HG03558 (cell line): ENCODE measurements around the gene AKIP1.

Experiments
- ATAC-seq: cut with Tn5 transposase; IDR thresholded peaks from one replicate; pipeline ENCODE4 v1.9.1; 2021; ENCODE audit warnings: moderate number of reproducible peaks; ENCODE audit not compliant: unreplicated experiment; ENCODE audit errors: extremely low read depth

AKIP1 gene

GRCh38 chr11:8947230-8947943 lies 36.4 kb downstream of the AKIP1 start:
- no peak for ATAC-seq

GRCh38 chr11:8948886-8949285 lies 37.9 kb downstream of the AKIP1 start:
- ATAC-seq: no peak

GRCh38 chr11:8956860-8957259 lies 45.9 kb downstream of the AKIP1 start:
- no peak for ATAC-seq

GRCh38 chr11:8959546-8960166 lies 48.7 kb downstream of the AKIP1 start:
- no peak for ATAC-seq

GRCh38 chr11:8961401-8961800 lies 50.4 kb downstream of the AKIP1 start:
- ATAC-seq: no peak

GRCh38 chr11:8962841-8963240 lies 51.9 kb downstream of the AKIP1 start:
- no peak for ATAC-seq

GRCh38 chr11:8963569-8964323 lies 52.8 kb downstream of the AKIP1 start:
- ATAC-seq: peak; percentile 39

GRCh38 chr11:8964324-8965320 lies 53.6 kb downstream of the AKIP1 start, which contains the start of gene TMEM9B:
TSS of gene TMEM9B (minus strand) at chr11:8964442. CDS start at chr11:8964313, 129 bp downstream.
- ATAC-seq: peak; percentile 54

- no peak for ATAC-seq
Observed at GRCh38 chr11:8967184-8967583, 56.2 kb downstream of the AKIP1 start.
